ENCODE measurements around the gene DNTT.

DNTT gene

DNA sequence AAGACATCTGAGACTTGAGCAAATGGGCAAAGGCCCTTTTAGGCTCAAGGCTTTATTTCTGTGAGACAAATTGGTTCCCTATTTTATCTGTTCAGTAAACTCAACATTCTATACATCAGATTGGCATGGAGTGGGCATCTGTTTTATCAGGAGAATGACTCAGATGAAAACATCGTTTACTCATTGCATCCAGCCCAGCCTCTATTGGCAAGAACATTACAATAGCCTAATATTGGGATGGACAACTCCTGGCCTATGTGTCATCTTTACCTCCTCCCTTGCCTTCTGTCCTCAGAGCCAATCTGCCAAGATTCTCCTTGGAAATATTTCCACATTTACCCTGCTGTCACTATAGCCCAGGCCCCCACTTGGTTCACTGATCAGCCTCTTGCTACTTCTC is 27.4 kb upstream of the DNTT start:
- Histone ChIP-seq H3K27ac (replicated peaks) (no peak overlapping the region), H3K27me3 (ENCODE audit: insufficient read depth, poor library complexity, severe bottlenecking) (no peaks in the 10 kb centered on the region), H3K4me3 (replicated peaks; ENCODE audit: insufficient read depth, low read length) (no peak overlapping the region)
- TF ChIP-seq POLR2AphosphoS5 (IDR thresholded peaks at IDR 0.05; ENCODE audit: low read depth) = no peak
- TF ChIP-seq, protein P1, sequence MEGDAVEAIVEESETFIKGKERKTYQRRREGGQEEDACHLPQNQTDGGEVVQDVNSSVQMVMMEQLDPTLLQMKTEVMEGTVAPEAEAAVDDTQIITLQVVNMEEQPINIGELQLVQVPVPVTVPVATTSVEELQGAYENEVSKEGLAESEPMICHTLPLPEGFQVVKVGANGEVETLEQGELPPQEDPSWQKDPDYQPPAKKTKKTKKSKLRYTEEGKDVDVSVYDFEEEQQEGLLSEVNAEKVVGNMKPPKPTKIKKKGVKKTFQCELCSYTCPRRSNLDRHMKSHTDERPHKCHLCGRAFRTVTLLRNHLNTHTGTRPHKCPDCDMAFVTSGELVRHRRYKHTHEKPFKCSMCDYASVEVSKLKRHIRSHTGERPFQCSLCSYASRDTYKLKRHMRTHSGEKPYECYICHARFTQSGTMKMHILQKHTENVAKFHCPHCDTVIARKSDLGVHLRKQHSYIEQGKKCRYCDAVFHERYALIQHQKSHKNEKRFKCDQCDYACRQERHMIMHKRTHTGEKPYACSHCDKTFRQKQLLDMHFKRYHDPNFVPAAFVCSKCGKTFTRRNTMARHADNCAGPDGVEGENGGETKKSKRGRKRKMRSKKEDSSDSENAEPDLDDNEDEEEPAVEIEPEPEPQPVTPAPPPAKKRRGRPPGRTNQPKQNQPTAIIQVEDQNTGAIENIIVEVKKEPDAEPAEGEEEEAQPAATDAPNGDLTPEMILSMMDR (IDR thresholded peaks at IDR 0.05; ENCODE audit: insufficient read depth, low read length) = no peak
- TF ChIP-seq, protein P2, sequence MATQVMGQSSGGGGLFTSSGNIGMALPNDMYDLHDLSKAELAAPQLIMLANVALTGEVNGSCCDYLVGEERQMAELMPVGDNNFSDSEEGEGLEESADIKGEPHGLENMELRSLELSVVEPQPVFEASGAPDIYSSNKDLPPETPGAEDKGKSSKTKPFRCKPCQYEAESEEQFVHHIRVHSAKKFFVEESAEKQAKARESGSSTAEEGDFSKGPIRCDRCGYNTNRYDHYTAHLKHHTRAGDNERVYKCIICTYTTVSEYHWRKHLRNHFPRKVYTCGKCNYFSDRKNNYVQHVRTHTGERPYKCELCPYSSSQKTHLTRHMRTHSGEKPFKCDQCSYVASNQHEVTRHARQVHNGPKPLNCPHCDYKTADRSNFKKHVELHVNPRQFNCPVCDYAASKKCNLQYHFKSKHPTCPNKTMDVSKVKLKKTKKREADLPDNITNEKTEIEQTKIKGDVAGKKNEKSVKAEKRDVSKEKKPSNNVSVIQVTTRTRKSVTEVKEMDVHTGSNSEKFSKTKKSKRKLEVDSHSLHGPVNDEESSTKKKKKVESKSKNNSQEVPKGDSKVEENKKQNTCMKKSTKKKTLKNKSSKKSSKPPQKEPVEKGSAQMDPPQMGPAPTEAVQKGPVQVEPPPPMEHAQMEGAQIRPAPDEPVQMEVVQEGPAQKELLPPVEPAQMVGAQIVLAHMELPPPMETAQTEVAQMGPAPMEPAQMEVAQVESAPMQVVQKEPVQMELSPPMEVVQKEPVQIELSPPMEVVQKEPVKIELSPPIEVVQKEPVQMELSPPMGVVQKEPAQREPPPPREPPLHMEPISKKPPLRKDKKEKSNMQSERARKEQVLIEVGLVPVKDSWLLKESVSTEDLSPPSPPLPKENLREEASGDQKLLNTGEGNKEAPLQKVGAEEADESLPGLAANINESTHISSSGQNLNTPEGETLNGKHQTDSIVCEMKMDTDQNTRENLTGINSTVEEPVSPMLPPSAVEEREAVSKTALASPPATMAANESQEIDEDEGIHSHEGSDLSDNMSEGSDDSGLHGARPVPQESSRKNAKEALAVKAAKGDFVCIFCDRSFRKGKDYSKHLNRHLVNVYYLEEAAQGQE (IDR thresholded peaks at IDR 0.05; ENCODE audit: insufficient replicate concordance, low read depth) = no peak
- no peak for TF ChIP-seq GABPA (IDR thresholded peaks at IDR 0.05; ENCODE audit: low read depth)
- no peak for TF ChIP-seq SPI1 (IDR thresholded peaks at IDR 0.05; ENCODE audit: borderline replicate concordance, low read depth)
- no peak for DNase-seq (ENCODE audit: low read depth in 1 of 2, low spot score in 1 of 2)

DNA sequence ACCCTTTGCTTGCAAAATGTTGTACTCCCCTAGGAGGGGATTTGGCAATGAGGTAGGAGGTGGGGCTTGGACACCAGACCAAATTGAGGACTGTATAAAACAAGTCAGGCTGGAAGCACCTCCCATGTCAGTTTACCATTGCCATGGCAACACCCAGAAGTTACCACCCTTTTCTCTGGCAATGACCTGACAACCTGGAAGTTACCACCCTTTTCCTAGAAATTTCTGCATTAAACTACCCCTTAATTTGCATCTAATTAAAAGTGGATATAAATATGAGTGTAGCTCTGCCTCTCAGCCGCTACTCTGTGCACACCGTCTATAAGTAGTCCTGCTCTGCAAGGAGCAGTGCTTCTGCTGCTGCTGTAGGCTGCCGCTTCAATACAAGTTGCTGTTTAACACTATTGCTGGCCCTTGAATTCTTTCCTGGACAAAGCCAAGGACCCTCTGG is 25.0 kb upstream of the DNTT start:
- Histone ChIP-seq H3K27ac (replicated peaks) (no peak overlapping the region), H3K4me3 (replicated peaks; ENCODE audit: insufficient read depth, low read length) (no peak overlapping the region), H3K27me3 (ENCODE audit: insufficient read depth, poor library complexity, severe bottlenecking) (no peaks in the 10 kb centered on the region)
- no peak for TF ChIP-seq SPI1 (IDR thresholded peaks at IDR 0.05; ENCODE audit: borderline replicate concordance, low read depth)
- TF ChIP-seq GABPA (IDR thresholded peaks at IDR 0.05; ENCODE audit: low read depth) = no peak
- TF ChIP-seq, protein P2 (IDR thresholded peaks at IDR 0.05; ENCODE audit: insufficient replicate concordance, low read depth) = no peak
- TF ChIP-seq, protein P1 (IDR thresholded peaks at IDR 0.05; ENCODE audit: insufficient read depth, low read length) = no peak
- no peak for TF ChIP-seq POLR2AphosphoS5 (IDR thresholded peaks at IDR 0.05; ENCODE audit: low read depth)
- DNase-seq (ENCODE audit: low read depth in 1 of 2, low spot score in 1 of 2) = no peak

DNA sequence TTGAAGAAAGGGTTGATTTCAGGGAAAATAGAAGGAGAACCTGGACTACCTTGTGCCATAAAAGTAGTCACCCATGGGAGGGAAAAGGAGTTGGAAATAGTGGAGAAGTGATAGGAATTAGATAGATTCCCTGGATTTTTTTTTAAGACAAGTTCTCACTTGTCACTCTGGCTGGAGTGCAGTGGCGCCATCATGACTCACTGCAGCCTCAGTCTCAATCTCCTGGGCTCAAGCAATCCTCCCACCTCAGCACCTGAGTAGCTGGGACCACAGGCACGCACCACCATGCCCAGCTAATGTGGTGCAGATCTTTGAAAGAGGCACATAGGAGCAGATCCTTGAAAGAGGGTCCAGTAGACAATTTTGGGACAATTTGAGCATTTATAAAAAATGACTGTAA is 23.4 kb upstream of the DNTT start:
- no peak for DNase-seq (ENCODE audit: low read depth in 1 of 2, low spot score in 1 of 2)
- TF ChIP-seq GABPA (IDR thresholded peaks at IDR 0.05; ENCODE audit: low read depth) = no peak
- TF ChIP-seq, protein P2 (IDR thresholded peaks at IDR 0.05; ENCODE audit: insufficient replicate concordance, low read depth) = no peak
- TF ChIP-seq POLR2AphosphoS5 (IDR thresholded peaks at IDR 0.05; ENCODE audit: low read depth) = no peak
- no peak for TF ChIP-seq SPI1 (IDR thresholded peaks at IDR 0.05; ENCODE audit: borderline replicate concordance, low read depth)
- TF ChIP-seq, protein P1 (IDR thresholded peaks at IDR 0.05; ENCODE audit: insufficient read depth, low read length) = no peak
- Histone ChIP-seq H3K4me3 (replicated peaks; ENCODE audit: insufficient read depth, low read length) (no peak overlapping the region), H3K27me3 (ENCODE audit: insufficient read depth, poor library complexity, severe bottlenecking) (no peaks in the 10 kb centered on the region), H3K27ac (replicated peaks) (no peak overlapping the region)

Data from HL-60 (cell line).